NCI-H1048 (cell line): ENCODE data around the gene HIF3A.
"Not testable (repeated sequence)": the region's sequence is repeated elsewhere in the genome, so short reads cannot be mapped to it uniquely, and the experiment has no call there.

Experiments used
- DNase-seq: peaks from one replicate; lab custom pipeline; 2025; lab: John Stamatoyannopoulos, UW

Gene HIF3A

DNA sequence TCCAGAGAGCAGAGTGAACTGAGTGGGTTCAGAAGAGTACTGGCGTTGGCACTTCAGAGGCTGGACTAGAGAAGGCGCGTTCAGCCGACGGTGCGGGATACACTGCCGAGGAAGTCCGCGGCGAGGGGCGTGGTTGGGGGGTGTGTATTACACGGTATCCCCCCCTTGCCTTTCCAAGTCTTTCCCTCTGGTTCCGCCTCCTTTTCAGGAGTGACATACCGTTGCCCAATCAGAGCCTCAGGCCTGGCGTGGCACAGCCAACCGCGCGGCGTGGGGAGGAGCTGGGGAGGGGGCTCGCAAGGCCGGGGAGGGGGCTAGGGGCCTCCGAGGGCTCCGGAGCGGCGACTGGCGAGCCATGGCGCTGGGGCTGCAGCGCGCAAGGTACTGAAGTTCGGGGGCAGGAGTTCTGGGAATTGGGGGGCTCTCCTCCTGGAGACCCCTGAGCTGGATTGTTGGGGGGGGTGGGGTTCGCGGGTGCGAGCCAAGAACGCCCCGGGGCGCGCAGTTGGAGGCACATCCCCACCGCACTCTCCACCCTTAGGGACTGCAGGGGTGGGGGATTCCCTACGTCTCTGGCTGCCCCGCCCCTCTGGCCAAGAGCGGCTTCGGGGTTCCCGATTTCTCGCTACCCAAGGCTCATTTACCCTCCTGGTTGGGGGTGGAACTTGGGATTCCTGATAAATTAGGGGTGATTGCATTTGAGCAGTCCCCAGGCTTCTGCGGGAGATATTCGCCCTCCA is at the start of gene HIF3A:
HIF3A (plus strand) TSS at position 321 of the 740 bp plus-strand sequence; CDS start at position 356, 35 bp downstream.
- DNase-seq: no peak

DNA sequence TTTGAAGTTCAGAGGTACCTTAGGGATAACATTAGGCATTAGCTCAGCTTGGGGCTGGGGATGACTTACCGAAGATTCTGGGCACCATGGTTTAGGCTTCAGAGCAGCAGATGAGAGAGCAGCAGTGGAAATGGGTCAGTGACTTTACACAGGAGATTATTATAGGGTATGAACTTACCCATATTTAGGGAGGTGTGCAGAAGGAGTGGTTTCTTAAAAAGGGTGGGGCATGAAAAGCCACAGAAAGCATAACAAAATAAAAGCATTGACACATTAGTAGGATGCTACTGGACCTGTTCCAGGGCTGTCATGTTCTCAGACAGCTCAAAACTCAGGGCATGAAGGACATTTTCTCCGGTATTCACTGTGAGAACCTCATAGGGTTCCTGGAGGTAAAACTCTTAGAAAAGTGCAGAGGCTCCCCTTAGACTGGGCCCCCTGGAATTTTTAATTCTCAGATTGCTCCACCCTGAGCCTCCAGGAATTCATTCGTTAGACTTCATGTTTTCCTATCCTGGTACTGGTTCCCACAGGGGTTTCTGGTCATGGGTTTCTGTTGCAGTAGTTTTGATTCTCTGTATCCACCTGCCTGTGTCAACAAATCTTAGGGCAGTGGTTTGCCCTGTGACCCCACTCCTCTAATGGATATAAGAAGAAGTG is 46.6 kb upstream of the HIF3A start:
- no peak for DNase-seq

DNA sequence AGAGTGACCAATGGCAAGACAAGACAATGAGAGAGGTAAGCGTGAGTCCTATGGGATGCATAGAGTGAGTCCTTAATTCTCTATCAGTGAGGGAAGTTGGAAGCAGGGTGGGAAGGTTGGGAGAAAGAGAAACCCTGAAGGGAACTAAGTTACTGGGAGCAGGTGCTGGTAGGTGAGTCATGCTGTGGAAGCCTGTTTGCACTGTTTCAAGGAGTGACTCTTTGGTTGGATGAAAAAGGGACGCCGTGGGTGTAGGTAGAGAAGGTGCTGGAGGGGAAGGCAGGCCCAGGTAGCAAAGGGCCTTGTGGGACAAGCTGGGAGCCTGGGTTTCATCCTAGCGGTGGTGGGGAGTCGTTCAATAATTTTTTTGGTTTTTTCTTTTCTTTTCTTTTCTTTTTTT is 45.4 kb upstream of the HIF3A start:
- DNase-seq: no peak

DNA sequence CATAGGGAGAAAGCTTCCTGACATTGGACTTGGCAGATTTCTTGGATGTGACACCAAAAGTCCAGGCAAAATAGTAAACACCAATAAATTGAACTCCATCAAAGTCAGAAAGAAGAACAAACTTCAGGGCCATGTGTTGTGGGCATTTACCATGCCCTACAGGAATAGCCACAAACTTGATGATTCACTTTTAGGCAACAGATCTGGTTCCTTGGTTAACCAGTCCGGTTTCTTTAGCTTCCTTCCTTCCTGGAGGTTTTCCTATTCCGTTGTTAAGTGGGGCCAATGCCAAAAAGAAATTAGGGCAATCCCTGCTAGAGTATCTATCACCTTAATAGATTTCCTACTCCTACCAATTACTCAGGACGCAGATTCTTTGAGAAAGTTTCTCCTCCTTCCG is 42.1 kb upstream of the HIF3A start:
- no peak for DNase-seq

DNA sequence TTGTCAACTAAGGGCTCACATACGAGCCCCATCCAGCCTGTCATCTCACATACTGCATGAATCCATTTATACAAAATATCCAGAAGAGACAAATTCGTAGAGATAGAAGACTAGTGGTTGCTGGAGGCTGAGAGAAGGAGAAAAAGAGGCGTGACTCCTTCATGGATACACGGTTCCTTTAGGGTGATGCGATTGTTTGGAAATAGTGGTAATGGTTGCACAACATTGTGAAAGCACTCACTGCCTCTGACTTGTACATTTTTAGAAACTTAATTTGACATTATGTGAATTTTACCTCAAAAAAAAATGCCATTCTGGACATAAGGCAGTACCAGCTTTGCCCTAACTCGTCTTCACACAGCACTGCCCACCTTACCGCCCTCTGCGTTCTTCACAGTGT is 40.0 kb upstream of the HIF3A start:
- DNase-seq: no peak

DNA sequence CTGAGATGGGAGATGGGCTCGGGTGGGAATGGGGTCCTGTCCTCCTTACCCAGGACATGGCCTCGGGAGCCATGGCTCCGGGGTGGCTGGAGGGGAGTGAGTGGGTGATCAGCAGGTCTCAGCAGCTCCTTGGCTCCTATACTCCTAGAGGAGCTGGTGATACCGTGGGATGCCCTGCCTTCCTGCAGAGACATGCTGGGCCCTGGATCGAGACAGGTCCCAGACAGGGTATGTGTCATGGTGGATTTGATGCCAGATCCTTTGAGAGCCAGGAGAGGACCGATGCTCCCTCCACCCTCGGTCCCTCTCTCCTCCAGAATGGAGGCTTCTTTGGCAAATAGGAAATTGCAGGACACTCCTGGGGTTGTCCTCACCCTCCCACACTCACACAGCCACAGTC is 35.3 kb upstream of the HIF3A start:
- not testable (repeated sequence) for DNase-seq

DNA sequence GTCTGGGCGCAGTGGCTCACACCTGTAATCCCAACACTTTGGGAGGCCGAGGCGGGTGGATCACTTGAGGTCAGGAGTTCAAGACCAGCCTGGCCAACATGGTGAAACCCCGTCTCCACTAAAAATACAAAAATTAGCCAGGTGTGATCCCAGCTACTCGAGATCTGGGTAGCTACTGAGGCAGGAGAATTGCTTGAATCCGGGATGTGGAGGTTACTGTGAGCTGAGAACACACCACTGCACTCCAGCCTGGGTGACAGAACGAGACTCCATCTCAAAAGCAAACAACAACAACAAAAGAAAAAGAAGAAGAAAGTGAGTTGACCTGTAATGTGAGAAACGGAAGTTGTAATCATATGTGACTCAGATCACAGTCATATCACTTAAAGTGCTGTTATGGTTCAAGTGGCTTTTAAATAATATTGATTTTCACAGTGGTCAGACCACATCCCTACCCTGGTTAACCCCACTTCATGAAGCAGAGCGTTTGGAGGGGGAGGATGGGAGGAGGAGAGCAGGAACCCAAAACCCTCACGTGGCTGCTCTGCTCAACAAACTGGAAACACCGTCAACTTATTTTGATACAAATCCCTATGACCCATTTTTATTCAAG is 34.1 kb upstream of the HIF3A start:
- DNase-seq: not testable (repeated sequence)

DNA sequence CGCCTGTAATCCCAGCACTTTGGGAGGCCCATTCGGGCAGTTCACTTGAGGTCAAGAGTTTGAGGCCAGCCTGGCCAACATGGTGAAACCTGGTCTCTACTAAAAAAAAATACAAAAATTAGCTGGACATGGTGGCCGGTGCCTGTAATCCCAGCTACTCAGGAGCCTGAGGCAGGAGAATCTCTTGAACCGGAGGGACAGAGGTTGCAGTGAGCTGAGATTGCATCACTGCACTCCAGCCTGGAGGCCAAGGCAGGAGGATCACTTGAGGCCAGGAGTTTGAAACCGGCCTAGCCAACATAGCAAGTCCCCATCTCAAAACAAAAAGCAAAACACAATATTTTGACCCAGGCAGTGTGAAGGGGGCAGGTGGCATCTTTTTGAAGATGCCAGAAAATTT is 32.0 kb upstream of the HIF3A start:
- DNase-seq: not testable (repeated sequence)

DNA sequence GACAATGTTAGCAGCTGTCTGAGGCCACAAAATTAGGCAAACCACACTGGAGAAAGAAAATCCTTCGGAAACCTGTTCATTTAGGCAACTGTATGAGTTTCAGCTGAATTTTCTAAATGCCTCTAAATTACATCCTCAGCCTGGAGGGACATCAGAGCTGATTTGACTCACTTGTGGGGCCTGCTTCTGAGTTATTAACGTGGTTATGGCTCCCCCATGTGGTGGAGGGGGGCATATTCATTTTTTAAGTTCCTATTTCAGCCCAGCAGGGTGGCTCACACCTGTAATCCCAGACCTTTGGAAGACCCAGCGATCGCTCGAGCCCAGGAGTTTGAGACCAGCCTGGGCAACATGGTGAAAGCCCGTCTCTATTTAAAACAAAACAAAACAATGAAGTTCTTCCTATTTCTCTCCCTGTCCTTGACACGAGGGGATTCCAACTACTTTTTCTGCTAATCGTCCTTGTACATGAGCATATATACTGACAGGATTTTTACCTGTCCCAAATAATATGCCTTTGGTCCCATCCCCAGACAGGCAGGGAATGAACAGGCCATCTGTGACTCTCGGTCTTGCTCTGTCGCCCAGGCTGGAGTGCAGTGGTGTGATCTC is 31.5 kb upstream of the HIF3A start:
- peak; percentile 20 for DNase-seq

DNA sequence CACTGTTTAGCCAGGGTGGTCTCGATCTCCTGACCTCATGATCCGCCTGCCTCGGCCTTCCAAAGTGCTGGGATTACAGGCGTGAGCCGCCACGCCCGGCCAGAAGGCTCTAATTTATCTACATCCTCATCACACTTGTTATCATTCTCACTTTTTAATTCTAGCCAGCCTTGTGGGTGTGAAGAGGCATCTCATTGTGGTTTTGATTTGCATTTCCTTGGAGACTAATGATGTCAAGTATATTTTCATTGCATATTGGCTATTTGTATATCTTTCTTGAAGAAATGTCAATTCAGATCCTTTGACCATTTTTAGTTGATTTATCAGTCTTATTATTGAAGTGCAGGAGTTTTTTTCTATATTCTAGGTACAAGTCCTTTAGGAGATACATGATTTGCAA is 27.7 kb upstream of the HIF3A start:
- no peak for DNase-seq

DNA sequence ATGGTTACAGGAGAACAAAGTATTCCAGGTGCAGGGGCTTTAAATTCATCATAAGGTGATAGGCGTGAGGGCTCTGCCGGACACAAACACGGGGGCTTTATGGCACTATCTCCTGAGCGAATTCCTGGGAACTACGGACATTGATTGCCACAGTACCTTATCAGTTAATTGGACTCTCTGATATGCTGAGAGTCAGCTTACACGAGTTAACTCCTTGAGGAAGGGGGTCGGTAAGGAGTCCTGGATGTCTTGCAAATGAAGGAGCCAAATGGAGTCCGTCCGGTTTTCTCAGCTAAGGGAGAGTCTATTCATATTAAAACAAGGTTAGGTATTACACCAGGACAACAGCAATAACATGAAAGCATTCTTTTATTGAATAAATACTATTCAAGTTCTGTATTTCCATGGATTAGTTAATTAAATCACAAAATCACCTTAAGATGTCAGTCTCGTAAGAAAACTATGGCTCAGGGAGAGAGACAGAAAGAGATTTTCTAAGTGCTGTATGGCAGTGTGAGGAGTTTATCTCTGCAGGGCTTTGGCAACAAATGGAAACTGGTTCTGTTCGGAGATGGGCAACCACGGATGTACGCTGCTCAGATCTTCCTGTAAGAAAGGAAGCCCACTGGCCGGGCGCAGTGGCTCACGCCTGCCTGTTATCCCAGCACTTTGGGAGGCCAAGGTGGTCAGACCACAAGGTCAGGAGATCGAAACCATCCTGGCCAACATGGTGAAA is 26.2 kb upstream of the HIF3A start:
- no peak for DNase-seq

DNA sequence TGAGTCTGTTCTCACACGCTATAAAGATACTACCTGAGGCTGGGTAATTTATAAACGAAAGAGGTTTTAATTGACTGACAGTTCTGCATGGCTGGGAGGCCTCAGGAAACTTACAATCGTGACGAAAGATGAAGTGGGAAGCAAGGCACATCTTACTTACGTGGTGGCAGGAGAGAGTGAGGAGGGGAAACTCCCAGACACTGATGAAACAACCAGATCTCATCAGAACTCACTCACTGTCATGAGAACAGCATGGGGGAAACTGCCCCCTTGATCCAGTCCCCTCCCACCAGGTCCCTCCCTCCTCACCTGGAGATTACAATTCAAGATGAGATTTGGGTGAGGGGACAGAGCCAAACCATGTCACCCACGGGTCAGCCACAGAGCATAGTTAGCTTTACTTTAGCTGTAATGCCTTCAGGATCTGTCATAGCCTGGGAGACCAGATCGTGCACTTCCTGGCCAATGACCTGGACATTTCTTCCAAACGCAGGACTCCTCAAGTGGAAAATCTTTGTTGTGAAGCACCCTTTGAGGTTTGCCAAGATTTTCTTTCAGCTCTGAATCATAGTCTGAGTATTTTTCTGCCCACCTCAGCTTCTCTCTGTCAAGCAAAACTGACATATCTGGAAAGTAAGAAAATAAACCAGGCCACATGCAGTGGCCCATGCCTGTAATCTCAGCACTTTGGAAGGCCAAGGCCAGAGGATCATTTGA is 25.2 kb upstream of the HIF3A start:
- no peak for DNase-seq

DNA sequence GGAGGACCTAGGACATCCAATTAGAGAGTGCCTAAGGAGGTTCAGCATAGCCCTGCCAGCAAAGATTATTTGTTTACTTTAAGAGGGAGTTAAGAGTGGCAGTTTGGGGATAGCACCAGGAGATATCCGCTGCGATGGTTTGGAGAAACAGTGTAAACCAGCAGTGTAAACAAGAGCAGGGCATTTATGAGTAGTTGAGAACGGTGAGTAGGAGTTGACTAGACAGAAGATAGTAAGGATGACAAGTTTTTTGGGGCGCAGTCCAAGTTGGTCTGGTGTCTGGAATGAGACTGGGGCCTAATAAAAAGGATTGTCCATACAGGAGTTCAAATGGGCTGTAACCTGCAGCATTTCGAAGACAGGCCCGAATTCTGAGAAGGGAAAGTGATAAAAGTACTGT is 22.9 kb upstream of the HIF3A start:
- not testable (repeated sequence) for DNase-seq

DNA sequence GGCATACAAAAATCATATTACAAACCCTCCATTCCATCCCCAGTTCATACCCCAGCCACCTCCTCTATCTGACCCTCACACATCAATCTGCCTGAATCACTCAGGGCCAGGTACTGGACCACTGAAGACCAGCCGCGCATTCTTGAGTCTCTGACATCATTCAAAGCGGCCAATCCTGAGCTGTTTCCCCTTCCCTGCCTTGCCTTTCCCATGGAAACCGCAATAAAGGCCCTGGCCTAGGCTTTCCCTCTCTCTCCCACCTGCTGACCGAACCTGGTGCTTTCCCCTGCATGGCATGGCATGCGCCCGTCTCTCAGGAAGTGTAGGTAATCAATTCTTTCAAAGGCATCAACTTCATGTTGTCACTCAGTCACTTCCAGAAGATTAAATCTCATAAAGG is 17.7 kb upstream of the HIF3A start:
- DNase-seq: no peak

DNA sequence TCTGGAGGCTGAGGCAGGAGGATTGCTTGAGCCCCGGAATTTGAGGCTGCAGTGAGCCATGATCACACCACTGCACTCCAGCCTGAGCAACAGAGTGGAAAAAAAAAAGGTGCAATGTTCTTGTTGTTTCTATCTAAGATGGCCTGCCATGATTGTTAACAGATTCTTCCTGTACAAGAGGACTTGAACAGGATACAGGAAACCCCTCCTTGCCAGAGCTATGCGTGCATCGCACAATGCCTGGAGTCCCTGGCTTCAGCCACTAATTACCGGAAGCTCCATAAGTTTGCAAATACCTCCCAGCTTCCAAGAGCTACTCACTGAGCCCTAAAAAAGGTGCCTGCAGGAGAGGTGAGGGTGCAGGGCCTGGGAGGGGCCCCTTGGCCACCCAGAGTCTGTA is 13.1 kb upstream of the HIF3A start:
- no peak for DNase-seq

DNA sequence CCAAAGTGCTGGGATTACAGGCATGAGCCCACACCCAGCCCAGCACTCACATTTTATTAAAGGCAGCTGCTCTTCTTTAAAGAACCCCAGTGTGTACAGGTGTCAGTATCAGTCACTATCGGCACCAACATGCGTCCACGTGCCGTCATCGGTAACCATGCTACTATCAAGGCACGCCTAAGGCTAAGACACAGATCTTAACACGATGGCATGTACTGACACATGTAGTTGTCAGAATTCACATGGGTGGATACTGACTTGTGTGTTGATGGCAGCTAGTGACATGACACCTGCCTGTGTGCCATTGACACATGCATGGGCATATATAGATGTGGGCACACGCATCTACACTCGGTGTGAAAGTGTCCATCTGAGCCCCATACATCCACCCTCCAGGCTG is 12.2 kb upstream of the HIF3A start:
- no peak for DNase-seq

DNA sequence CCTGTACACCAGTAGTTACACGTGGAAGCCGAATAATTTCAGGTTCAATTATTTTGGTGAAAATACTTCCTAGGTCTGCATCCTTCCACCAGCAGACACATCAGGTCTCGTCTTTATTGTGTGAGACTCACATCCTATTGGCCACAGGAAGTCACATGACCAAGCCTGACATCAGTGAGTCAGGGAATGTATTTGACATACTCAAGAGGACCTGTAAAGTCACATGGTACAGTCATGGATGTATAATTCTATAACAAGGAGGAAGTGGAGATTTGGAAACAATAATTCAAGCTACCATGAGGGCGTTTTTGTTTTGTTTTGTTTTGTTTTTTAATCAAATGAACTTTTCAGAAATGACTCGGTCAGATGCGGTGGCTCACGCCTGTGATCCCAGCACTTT is 9.3 kb upstream of the HIF3A start:
- no peak for DNase-seq

DNA sequence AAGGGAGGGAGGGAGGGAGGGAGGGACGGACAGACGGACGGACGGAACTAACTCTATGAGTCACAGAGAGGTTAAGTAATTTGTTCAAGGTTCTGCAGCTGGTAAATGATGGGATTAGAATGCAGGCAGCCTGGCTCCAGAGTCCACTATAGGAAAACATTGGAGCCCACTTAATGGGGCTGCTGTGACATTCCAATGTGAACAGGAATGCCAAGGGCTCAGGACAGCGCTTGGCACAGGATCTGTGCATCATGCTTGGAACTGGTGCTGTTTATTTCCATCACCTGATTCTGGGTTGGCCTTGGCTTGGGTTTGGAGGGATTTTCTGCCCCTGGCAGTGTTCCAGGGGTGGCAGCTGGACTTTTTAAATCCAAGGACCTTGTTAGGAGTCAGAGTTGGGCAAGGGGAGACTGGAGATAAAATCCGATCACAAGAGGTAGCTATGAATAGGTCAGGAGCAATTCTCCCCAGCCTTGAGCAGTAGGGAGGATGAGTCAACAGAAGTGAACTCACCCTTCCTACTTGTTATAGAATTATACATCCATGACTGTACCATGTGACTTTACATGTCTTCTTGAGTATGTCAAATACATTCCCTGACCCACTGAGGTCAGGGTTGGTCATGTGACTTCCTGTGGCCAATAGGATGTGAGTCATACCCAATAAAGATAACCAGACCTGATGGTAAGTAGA is 7.8 kb upstream of the HIF3A start:
- no peak for DNase-seq

DNA sequence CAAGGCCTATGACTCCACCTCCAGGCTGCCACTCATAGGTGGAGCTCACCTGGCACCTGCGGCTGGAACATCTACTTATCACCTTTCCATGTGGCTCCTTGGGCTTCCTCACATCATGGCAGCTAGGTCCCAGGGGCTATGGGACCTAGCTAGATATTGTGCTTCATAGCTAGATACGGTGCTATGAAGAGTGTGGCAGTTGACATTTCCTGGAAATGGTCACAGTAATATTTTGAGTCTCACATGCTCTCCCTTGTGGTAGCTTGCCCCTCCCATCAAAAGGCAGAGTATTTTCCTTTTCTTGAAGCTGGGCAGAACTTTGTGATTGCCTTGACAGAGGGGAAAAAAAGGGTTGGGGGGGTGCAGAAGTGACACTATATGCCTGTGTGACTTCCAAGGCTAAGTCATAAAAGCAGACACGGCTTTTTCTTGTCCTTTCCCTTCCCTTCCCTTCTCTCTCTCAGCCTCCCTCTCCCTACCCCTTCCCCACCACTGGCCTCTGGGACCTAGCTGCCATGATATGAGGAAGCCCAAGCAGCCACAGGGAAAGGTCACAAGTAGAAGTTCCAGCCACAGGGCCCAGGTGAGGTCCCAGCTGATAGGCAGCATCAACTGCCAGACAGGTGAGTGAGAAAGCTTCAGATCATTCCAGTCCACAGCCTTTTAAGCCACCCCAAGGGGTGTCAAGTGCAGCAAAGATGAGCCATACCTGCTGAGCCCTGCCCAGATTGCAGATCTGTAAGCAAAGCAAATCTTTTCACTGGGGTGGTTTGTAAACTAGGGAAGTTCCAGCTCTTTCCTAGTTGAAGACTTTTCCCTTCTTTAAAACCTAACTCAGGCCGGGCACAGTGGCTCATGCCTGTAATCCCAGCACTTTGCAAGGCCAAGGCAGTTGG is 6.9 kb upstream of the HIF3A start:
- no peak for DNase-seq

DNA sequence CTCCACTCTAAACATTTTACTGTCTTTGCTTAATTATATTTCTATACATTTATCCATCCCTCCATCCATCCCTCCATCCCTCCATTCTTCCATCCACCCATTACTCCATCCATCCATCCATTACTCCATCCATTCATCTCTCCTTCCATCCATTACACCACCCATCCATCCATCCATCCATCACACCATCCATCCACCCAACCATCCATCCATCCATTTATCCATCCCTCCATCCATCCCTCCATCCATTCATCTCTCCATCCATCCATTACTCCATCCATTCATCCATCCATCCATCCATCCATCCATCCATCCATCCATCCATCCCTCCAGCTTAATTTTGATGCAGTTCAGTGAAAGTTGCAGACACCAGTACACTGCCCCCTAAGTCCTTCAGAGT is 5.0 kb upstream of the HIF3A start:
- no peak for DNase-seq
